Stomach smooth muscle (tissue), 2 donors: Measurements from ENCODE around the gene G3BP1.
A peak's percentile ranks its signal among the peaks of the same experiment; 100 is the strongest.

ENCODE experiments used
- H3K27ac ChIP-seq: one replicate; pipeline ENCODE4 v1.7.0; 2013; ENCODE audit warnings: mild to moderate bottlenecking, low read length, inconsistent platforms
- H3K27me3 ChIP-seq, 2 donors: one replicate each; pipeline ENCODE4 v1.7.0; 2013; ENCODE audit warnings: low read length in 2 of 2; ENCODE audit not compliant: insufficient read depth in 2 of 2, control insufficient read depth in 1 of 2
- H3K36me3 ChIP-seq, 2 donors: one replicate each; pipeline ENCODE4 v1.7.0; 2013; ENCODE audit warnings: low read length in 2 of 2; ENCODE audit not compliant: control insufficient read depth in 2 of 2, insufficient read depth in 2 of 2
- H3K4me1 ChIP-seq: one replicate; pipeline ENCODE4 v1.7.0; 2013; ENCODE audit warnings: low read length; ENCODE audit not compliant: control insufficient read depth, insufficient read depth
- H3K4me3 ChIP-seq, 2 donors: one replicate each; pipeline ENCODE4 v1.7.0; 2013; ENCODE audit warnings: low read length in 2 of 2
- H3K9ac ChIP-seq, 2 donors: one replicate each; pipeline ENCODE4 v1.7.0; 2013; ENCODE audit warnings: low read length in 2 of 2, mild to moderate bottlenecking in 1 of 2
- H3K9me3 ChIP-seq, 2 donors: one replicate each; pipeline ENCODE4 v1.7.0; 2013; ENCODE audit warnings: low read length in 2 of 2; ENCODE audit not compliant: control insufficient read depth in 2 of 2
- donor health status: healthy.
- donor health status: Pancreatic carcinoma.

The G3BP1 gene

GRCh38 chr5:151751593-151751992 is 20.2 kb upstream of the G3BP1 start:
- Histone ChIP-seq H3K9me3 (no peaks in the 10 kb centered on the region), H3K9ac (no peak overlapping the region), H3K4me1 (peaks cover 3% of the 10 kb centered on the region), H3K27me3 (no peaks in the 10 kb centered on the region), H3K36me3 (peaks cover 2 to 4% of the 10 kb centered on the region in 2 donors), H3K4me3 (no peak overlapping the region), H3K27ac (no peak overlapping the region)

GRCh38 chr5:151755383-151755782 is 16.4 kb upstream of the G3BP1 start:
- Histone ChIP-seq H3K27me3 (no peaks in the 10 kb centered on the region), H3K36me3 (peaks cover 0 to 4% of the 10 kb centered on the region in 2 donors), H3K9me3 (no peaks in the 10 kb centered on the region), H3K27ac (no peak overlapping the region), H3K4me1 (peaks cover 28% of the 10 kb centered on the region), H3K9ac (no peak overlapping the region), H3K4me3 (no peak overlapping the region)

GRCh38 chr5:151757233-151758140 is 14.3 kb upstream of the G3BP1 start:
- no peaks in the 10 kb centered on the region for H3K9me3 ChIP-seq
- H3K4me3 ChIP-seq = peak overlapping the region; percentile 90 to 93
- H3K36me3 ChIP-seq = peaks cover 0 to 4% of the 10 kb centered on the region in 2 donors
- peak overlapping the region; percentile 81 to 89 for H3K9ac ChIP-seq
- peaks cover 28% of the 10 kb centered on the region for H3K4me1 ChIP-seq
- no peaks in the 10 kb centered on the region for H3K27me3 ChIP-seq
- H3K27ac ChIP-seq = no peak overlapping the region

- no peaks in the 10 kb centered on the region for H3K36me3 ChIP-seq
- peaks cover 28% of the 10 kb centered on the region for H3K4me1 ChIP-seq
- peak overlapping the region; percentile 90 to 93 for H3K4me3 ChIP-seq
- H3K9ac ChIP-seq = peak overlapping the region; percentile 81 to 89
- peak overlapping the region; percentile 92 for H3K27ac ChIP-seq
- no peaks in the 10 kb centered on the region for H3K9me3 ChIP-seq
- no peaks in the 10 kb centered on the region for H3K27me3 ChIP-seq
Measured at GRCh38 chr5:151758141-151758429, 13.7 kb upstream of the G3BP1 start.

- H3K27ac ChIP-seq = peak within 1 kb of the TSS; percentile 92
- no peaks in the 10 kb centered on the region for H3K9me3 ChIP-seq
Measured at GRCh38 chr5:151758430-151759241, 13.1 kb upstream of the G3BP1 start, which contains the start of gene ATOX1. Gene ATOX1, minus strand, starts transcription at chr5:151758631. Its CDS starts 80 bp downstream, at chr5:151758551.

GRCh38 chr5:151764801-151765200 is 7.0 kb upstream of the G3BP1 start:
- H3K27ac ChIP-seq = no peak overlapping the region

More at GRCh38 chr5:151758430-151759241, 13.1 kb upstream of the G3BP1 start, which contains the start of gene ATOX1:
- peak within 1 kb of the TSS; percentile 89 to 91 for H3K9ac ChIP-seq
- no peaks in the 10 kb centered on the region for H3K27me3 ChIP-seq
- peak within 1 kb of the TSS; percentile 90 to 93 for H3K4me3 ChIP-seq
- H3K36me3 ChIP-seq = no peaks in the 10 kb centered on the region
- peaks cover 28% of the 10 kb centered on the region for H3K4me1 ChIP-seq

GRCh38 chr5:151766975-151767374 is 4.8 kb upstream of the G3BP1 start:
- Histone ChIP-seq H3K27ac (no peak overlapping the region), H3K9me3 (peaks cover 0 to 3% of the 10 kb centered on the region in 2 donors), H3K4me1 (peaks cover 11% of the 10 kb centered on the region), H3K27me3 (no peaks in the 10 kb centered on the region), H3K9ac (no peak overlapping the region), H3K4me3 (no peak overlapping the region), H3K36me3 (no peaks in the 10 kb centered on the region)

More at GRCh38 chr5:151764801-151765200, 7.0 kb upstream of the G3BP1 start:
- peaks cover 0 to 3% of the 10 kb centered on the region in 2 donors for H3K9me3 ChIP-seq
- H3K4me1 ChIP-seq = peaks cover under 1% of the 10 kb centered on the region
- no peaks in the 10 kb centered on the region for H3K36me3 ChIP-seq
- H3K4me3 ChIP-seq = no peak overlapping the region
- H3K9ac ChIP-seq = no peak overlapping the region
- H3K27me3 ChIP-seq = no peaks in the 10 kb centered on the region

- peak overlapping the region; percentile 50 to 82 for H3K4me3 ChIP-seq
- peak overlapping the region; percentile 91 to 92 for H3K9ac ChIP-seq
- peaks cover 0 to 3% of the 10 kb centered on the region in 2 donors for H3K9me3 ChIP-seq
- no peaks in the 10 kb centered on the region for H3K36me3 ChIP-seq
- no peaks in the 10 kb centered on the region for H3K27me3 ChIP-seq
- peak overlapping the region; percentile 97 for H3K27ac ChIP-seq
- peaks cover 18% of the 10 kb centered on the region for H3K4me1 ChIP-seq
Measured at GRCh38 chr5:151770383-151771258, 1.1 kb upstream of the G3BP1 start.

- Histone ChIP-seq H3K4me3 (peak overlapping the region; percentile 67 to 98), H3K9me3 (peaks cover 0 to 3% of the 10 kb centered on the region in 2 donors), H3K9ac (peak overlapping the region; percentile 52 to 82), H3K27ac (peak overlapping the region; percentile 71), H3K36me3 (no peaks in the 10 kb centered on the region), H3K4me1 (peaks cover 21% of the 10 kb centered on the region), H3K27me3 (no peaks in the 10 kb centered on the region)
Measured at GRCh38 chr5:151772029-151772845, 483 bp downstream of the G3BP1 start.
